Endothelial cell of umbilical vein (primary cell): ENCODE measurements around the gene MVB12B.

ENCODE experiments used
- EZH2 ChIP-seq: IDR thresholded peaks from 2 replicates; pipeline ENCODE4 v1.6.1; 2012; ENCODE audit warnings: borderline replicate concordance, low read depth, mild to moderate bottlenecking, moderate library complexity, low read length, inconsistent platforms; ENCODE audit not compliant: severe bottlenecking
- JUN ChIP-seq: IDR thresholded peaks from 2 replicates; pipeline ENCODE4 v1.6.1; 2011; ENCODE audit warnings: borderline replicate concordance, low read depth; ENCODE audit not compliant: insufficient read length, insufficient read depth
- MYC ChIP-seq: IDR thresholded peaks from one replicate; pipeline ENCODE4 v1.6.1; 2011; ENCODE audit warnings: mild to moderate bottlenecking, low read depth, low read length
- POLR2A ChIP-seq: IDR thresholded peaks from 2 replicates; pipeline ENCODE4 v1.6.1; 2012; ENCODE audit warnings: low read depth, mild to moderate bottlenecking, control low read depth, low read length
- POLR2AphosphoS5 ChIP-seq: IDR thresholded peaks from 2 replicates; pipeline ENCODE4 v1.6.1; 2012; ENCODE audit warnings: low read depth, mild to moderate bottlenecking, control low read depth, low read length, moderate library complexity; ENCODE audit not compliant: insufficient read depth
- TF ChIP-seq, protein P1 (sequence below), 2 donors: IDR thresholded peaks; 1 replicate in 1 of 2; 2 replicates in 1 of 2; pipeline ENCODE4 v1.5.1; 2011; ENCODE audit warnings: low read length in 2 of 2, mild to moderate bottlenecking in 2 of 2, moderate library complexity in 2 of 2, control low read depth in 1 of 2, inconsistent platforms in 1 of 2, low read depth in 1 of 2; ENCODE audit not compliant: insufficient read depth in 1 of 2; ENCODE audit errors: extremely low read depth in 1 of 2
- TF ChIP-seq, protein P2 (sequence below): IDR thresholded peaks from 2 replicates; pipeline ENCODE4 v1.6.1; 2011; ENCODE audit not compliant: insufficient read depth, insufficient read length

DNA sequence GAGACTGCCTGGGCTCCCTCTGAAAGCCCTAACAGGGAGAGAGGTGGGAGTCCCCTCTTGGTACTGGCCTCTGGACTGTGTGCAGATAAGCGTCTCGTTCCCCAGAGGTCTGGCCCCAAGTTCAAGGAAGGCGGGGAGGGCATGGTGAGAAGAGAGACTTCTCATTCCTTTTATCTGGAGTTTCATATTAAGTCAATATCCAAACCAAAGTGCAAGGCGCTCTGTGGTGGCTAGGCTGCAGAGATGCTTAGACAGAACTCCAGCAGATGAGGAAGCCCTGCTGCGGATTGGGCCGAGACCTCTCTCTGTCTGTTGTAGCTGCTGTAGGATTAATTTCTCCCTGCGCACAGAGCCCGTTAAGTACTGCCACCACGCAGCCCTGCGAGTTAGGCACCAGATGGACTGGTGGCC is 16.0 kb downstream of the MVB12B start:
- TF ChIP-seq, protein P1, sequence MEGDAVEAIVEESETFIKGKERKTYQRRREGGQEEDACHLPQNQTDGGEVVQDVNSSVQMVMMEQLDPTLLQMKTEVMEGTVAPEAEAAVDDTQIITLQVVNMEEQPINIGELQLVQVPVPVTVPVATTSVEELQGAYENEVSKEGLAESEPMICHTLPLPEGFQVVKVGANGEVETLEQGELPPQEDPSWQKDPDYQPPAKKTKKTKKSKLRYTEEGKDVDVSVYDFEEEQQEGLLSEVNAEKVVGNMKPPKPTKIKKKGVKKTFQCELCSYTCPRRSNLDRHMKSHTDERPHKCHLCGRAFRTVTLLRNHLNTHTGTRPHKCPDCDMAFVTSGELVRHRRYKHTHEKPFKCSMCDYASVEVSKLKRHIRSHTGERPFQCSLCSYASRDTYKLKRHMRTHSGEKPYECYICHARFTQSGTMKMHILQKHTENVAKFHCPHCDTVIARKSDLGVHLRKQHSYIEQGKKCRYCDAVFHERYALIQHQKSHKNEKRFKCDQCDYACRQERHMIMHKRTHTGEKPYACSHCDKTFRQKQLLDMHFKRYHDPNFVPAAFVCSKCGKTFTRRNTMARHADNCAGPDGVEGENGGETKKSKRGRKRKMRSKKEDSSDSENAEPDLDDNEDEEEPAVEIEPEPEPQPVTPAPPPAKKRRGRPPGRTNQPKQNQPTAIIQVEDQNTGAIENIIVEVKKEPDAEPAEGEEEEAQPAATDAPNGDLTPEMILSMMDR (IDR thresholded peaks at IDR 0.05; ENCODE audit: extremely low read depth in 1 of 2, insufficient read depth in 1 of 2, low read depth in 1 of 2, low read length in 2 of 2), result no peak
- TF ChIP-seq POLR2AphosphoS5 (no peak), POLR2A (no peak), EZH2 (no peak), JUN (no peak), MYC (no peak)
- TF ChIP-seq, protein P2, sequence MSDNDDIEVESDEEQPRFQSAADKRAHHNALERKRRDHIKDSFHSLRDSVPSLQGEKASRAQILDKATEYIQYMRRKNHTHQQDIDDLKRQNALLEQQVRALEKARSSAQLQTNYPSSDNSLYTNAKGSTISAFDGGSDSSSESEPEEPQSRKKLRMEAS, result no peak
